Raji (cell line): Measurements from ENCODE around the gene PLAC8.
A peak's percentile ranks its signal among the peaks of the same experiment; 100 is the strongest.

Source experiments
- POLR2A ChIP-seq: IDR thresholded peaks from 2 replicates; pipeline ENCODE4 v1.6.1; 2011; ENCODE audit warnings: low read depth, low read length, control low read depth; ENCODE audit not compliant: insufficient read depth

PLAC8 gene

GRCh38 chr4:83114576-83114975 is at the start of gene PLAC8:
Gene PLAC8 (minus strand): TSS chr4:83114729. CDS start chr4:83107921, 6,808 bp downstream.
- peak; percentile 59; the same call in 1 of the 2 replicates for TF ChIP-seq POLR2A

GRCh38 chr4:83153417-83153816 is 38.9 kb upstream of the PLAC8 start:
- no peak for TF ChIP-seq POLR2A

GRCh38 chr4:83152746-83153145 is 38.2 kb upstream of the PLAC8 start:
- TF ChIP-seq POLR2A = no peak

- TF ChIP-seq POLR2A = no peak
These were observed 37.1 kb upstream of the PLAC8 start for GRCh38 chr4:83151651-83152050.

GRCh38 chr4:83150653-83151330 is 36.3 kb upstream of the PLAC8 start:
- TF ChIP-seq POLR2A = no peak

GRCh38 chr4:83149865-83150652 is 35.5 kb upstream of the PLAC8 start:
- TF ChIP-seq POLR2A = no peak

- TF ChIP-seq POLR2A = no peak
These were observed 32.3 kb upstream of the PLAC8 start for GRCh38 chr4:83146841-83147240.

GRCh38 chr4:83139514-83140156 is 25.1 kb upstream of the PLAC8 start:
- TF ChIP-seq POLR2A = no peak

- no peak for TF ChIP-seq POLR2A
These were observed 24.4 kb upstream of the PLAC8 start for GRCh38 chr4:83138946-83139345.

GRCh38 chr4:83132065-83132464 is 17.5 kb upstream of the PLAC8 start:
- TF ChIP-seq POLR2A = no peak

GRCh38 chr4:83129264-83129663 is 14.7 kb upstream of the PLAC8 start:
- TF ChIP-seq POLR2A = no peak

- no peak for TF ChIP-seq POLR2A
These were observed 13.9 kb upstream of the PLAC8 start for GRCh38 chr4:83128240-83128929.

GRCh38 chr4:83125738-83126141 is 11.2 kb upstream of the PLAC8 start:
- TF ChIP-seq POLR2A = no peak

GRCh38 chr4:83124111-83124780 is 9.7 kb upstream of the PLAC8 start:
- TF ChIP-seq POLR2A = no peak

GRCh38 chr4:83121246-83121645 is 6.7 kb upstream of the PLAC8 start:
- TF ChIP-seq POLR2A = no peak
